BLaER1 (cell line): ENCODE results near the gene STX8.
A peak's percentile ranks its signal among the peaks of the same experiment; 100 is the strongest.

Experiments used
- H3K27ac ChIP-seq: shearing (Covaris generic); formaldehyde crosslinking; 2 replicates; pipeline ENCODE4 v1.8.1; 2022
- H3K27me3 ChIP-seq: shearing (Covaris generic); formaldehyde crosslinking; 2 replicates; pipeline ENCODE4 v1.8.1; 2022
- H3K36me3 ChIP-seq: shearing (Covaris generic); formaldehyde crosslinking; 2 replicates; pipeline ENCODE4 v1.8.1; 2022
- H3K4me1 ChIP-seq: shearing (Covaris generic); formaldehyde crosslinking; 2 replicates; pipeline ENCODE4 v1.8.1; 2022
- H3K4me2 ChIP-seq: shearing (Covaris generic); formaldehyde crosslinking; 2 replicates; pipeline ENCODE4 v1.8.1; 2022
- H3K4me3 ChIP-seq: shearing (Covaris generic); formaldehyde crosslinking; 2 replicates; pipeline ENCODE4 v1.8.1; 2022
- H3K9ac ChIP-seq: shearing (Covaris generic); formaldehyde crosslinking; 2 replicates; pipeline ENCODE4 v1.8.1; 2022
- H3K9me3 ChIP-seq: shearing (Covaris generic); formaldehyde crosslinking; 2 replicates; pipeline ENCODE4 v1.8.1; 2022
- H4K20me1 ChIP-seq: shearing (Covaris generic); formaldehyde crosslinking; 2 replicates; pipeline ENCODE4 v1.8.1; 2022
- Cebpa-rat ChIP-seq: shearing (Covaris generic); IDR thresholded peaks from 2 replicates; pipeline ENCODE4 v1.8.1; 2022

STX8 gene

GRCh38 chr17:9206741-9207332 lies 368.8 kb downstream of the STX8 start:
- H4K20me1 ChIP-seq: no peaks in the 10 kb centered on the region
- H3K4me2 ChIP-seq: peak overlapping the region; percentile 67

DNA sequence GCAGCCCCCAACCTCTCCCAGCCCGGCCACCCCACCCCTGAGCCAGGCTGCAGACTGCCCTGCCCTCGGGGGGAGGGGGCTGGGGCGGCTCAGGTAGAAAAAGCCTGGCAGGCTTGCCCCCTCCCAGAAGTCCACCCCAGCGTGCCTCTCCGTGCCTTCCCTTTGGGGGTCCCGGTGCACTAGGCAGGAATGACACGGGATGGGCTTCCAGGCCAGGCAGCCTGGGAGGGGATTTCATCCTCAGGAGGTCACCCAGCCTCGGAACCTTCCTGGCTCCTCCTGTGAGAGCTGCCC lies 369.3 kb downstream of the STX8 start:
- Histone ChIP-seq H3K4me2 (peak overlapping the region; percentile 67), H3K9me3 (no peaks in the 10 kb centered on the region), H3K9ac (0 out of 2 replicates have a peak overlapping the region, but pooled peaks have one; percentile 24)

More at GRCh38 chr17:9206741-9207332, 368.8 kb downstream of the STX8 start:
- TF ChIP-seq Cebpa-rat: no peak
- no peak overlapping the region; the same call in 1 of the 2 replicates for H3K4me3 ChIP-seq
- H3K4me1 ChIP-seq: peaks cover 90% of the 10 kb centered on the region
- H3K27ac ChIP-seq: peak overlapping the region; percentile 56
- no peaks in the 10 kb centered on the region for H3K27me3 ChIP-seq
- no peaks in the 10 kb centered on the region for H3K36me3 ChIP-seq
- 0 out of 2 replicates have a peak overlapping the region, but pooled peaks have one; percentile 24 for H3K9ac ChIP-seq
- no peaks in the 10 kb centered on the region for H3K9me3 ChIP-seq

GRCh38 chr17:9205520-9206409 lies 369.9 kb downstream of the STX8 start:
- no peaks in the 10 kb centered on the region for H4K20me1 ChIP-seq
- no peaks in the 10 kb centered on the region for H3K9me3 ChIP-seq
- peaks cover 90% of the 10 kb centered on the region for H3K4me1 ChIP-seq
- peak overlapping the region; percentile 67 for H3K4me2 ChIP-seq
- H3K36me3 ChIP-seq: no peaks in the 10 kb centered on the region
- H3K27ac ChIP-seq: peak overlapping the region; percentile 56
- H3K27me3 ChIP-seq: no peaks in the 10 kb centered on the region
- no peak for TF ChIP-seq Cebpa-rat
- H3K4me3 ChIP-seq: no peak overlapping the region; the same call in 1 of the 2 replicates
- H3K9ac ChIP-seq: 0 out of 2 replicates have a peak overlapping the region, but pooled peaks have one; percentile 24

More for the DNA sequence above, 369.3 kb downstream of the STX8 start:
- Histone ChIP-seq H3K27me3 (no peaks in the 10 kb centered on the region), H3K36me3 (no peaks in the 10 kb centered on the region), H3K27ac (peak overlapping the region; percentile 56), H3K4me1 (peaks cover 90% of the 10 kb centered on the region), H3K4me3 (no peak overlapping the region; the same call in 1 of the 2 replicates), H4K20me1 (no peaks in the 10 kb centered on the region)
- no peak for TF ChIP-seq Cebpa-rat

DNA sequence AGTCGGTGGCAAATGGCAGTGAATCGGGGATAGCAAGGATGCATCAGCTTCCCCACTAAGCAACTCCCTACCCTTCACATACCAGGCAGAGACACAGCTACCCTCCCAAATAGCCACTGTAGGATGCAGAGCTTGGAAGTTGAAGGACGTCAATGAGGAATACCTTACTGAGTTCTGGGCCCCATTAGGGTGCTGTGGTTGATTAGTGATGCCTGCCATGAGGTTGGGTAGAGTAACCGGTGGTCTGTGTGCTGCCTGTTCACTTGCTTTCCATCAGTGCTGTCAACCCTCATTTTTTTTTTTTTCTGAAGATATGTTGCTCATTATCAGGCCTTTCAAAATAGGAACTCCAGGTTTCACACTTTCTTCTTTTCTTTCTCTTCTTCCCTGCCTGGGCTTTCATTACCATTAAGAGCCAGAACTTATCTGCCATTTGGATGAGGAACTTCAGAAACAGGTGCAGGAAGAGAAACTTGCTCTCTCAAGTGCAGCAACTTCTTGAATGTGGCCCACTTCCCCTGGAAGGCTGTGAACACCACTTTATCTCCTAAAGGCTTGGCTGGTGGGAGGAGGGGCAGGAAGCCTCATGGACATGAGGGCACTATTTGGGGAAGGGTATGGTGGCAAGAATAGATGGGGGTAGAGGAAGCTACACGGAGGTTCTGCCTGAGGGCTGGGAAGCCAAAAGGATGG lies 370.8 kb downstream of the STX8 start:
- no peaks in the 10 kb centered on the region for H4K20me1 ChIP-seq
- peaks cover 90% of the 10 kb centered on the region for H3K4me1 ChIP-seq
- peak overlapping the region; percentile 67 for H3K4me2 ChIP-seq
- TF ChIP-seq Cebpa-rat: no peak
- H3K9ac ChIP-seq: peak overlapping the region; percentile 2; the same call in 1 of the 2 replicates
- peak overlapping the region; percentile 56 for H3K27ac ChIP-seq
- H3K4me3 ChIP-seq: no peak overlapping the region
- no peaks in the 10 kb centered on the region for H3K27me3 ChIP-seq
- no peaks in the 10 kb centered on the region for H3K36me3 ChIP-seq
- H3K9me3 ChIP-seq: no peaks in the 10 kb centered on the region

GRCh38 chr17:9203771-9204425 lies 371.7 kb downstream of the STX8 start:
- H3K27me3 ChIP-seq: no peaks in the 10 kb centered on the region
- peak overlapping the region; percentile 67 for H3K4me2 ChIP-seq
- no peak overlapping the region for H3K4me3 ChIP-seq
- no peaks in the 10 kb centered on the region for H4K20me1 ChIP-seq
- no peaks in the 10 kb centered on the region for H3K36me3 ChIP-seq
- peaks cover 90% of the 10 kb centered on the region for H3K4me1 ChIP-seq
- 0 out of 2 replicates have a peak overlapping the region, but pooled peaks have one; percentile 25 for H3K27ac ChIP-seq
- no peaks in the 10 kb centered on the region for H3K9me3 ChIP-seq
- TF ChIP-seq Cebpa-rat: no peak
- H3K9ac ChIP-seq: no peak overlapping the region

- Histone ChIP-seq H3K27me3 (no peaks in the 10 kb centered on the region), H3K27ac (no peak overlapping the region), H3K4me3 (no peak overlapping the region), H4K20me1 (no peaks in the 10 kb centered on the region), H3K9ac (no peak overlapping the region), H3K4me1 (peaks cover 80% of the 10 kb centered on the region), H3K4me2 (no peak overlapping the region), H3K9me3 (no peaks in the 10 kb centered on the region), H3K36me3 (no peaks in the 10 kb centered on the region)
- no peak for TF ChIP-seq Cebpa-rat
Measured at GRCh38 chr17:9202532-9202931, 373.1 kb downstream of the STX8 start.

DNA sequence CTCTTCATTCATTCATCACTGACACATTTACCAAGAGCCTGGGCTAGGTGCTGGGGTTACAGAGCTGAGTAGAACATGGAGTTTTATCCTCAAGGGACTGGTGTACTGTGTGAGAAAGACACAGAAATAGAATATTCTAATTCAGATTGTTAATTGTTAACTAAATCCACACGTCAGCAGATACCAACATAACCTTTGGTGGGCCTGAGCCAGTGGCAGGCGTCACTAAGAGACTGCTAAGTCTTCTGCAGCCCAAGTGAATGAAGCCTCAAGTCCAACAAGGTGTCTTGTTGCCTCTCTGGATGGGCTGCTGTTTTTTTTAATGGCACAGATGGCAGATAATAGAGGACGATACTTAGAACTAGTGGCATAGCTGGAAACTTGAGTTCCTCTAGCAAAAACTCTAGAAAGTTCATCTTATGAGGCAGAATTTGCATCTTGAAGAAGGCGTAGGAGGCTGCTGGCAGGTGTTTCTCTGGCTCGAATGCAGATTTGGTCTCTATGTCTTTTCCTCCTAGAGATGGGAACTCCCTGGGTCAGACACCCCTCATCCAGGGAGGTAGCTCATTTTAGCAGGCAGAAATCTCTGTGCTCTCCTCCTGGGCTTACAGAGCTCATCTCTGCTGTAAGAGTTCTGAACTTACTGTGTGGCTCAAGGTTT lies 374.8 kb downstream of the STX8 start:
- Histone ChIP-seq H3K27me3 (no peaks in the 10 kb centered on the region), H3K27ac (no peak overlapping the region), H3K36me3 (no peaks in the 10 kb centered on the region), H3K9me3 (no peaks in the 10 kb centered on the region), H4K20me1 (0 out of 2 replicates have a peak, but pooled peaks cover 3% of the 10 kb centered on the region), H3K4me1 (peaks cover 78% of the 10 kb centered on the region), H3K4me3 (no peak overlapping the region), H3K4me2 (peak overlapping the region; percentile 76), H3K9ac (no peak overlapping the region)
- TF ChIP-seq Cebpa-rat: no peak
